ENCODE measurements around the gene MSANTD1. TPM values are rescaled to one million over a fixed set of nuclear protein-coding genes. Genes with fewer than 3 reads are reported as not detected.

MSANTD1 gene
- total and polyA plus RNA-seq, 10 of the 15 experiments (the other 5 are each of a cell fraction or from before 2014, with no cell fraction given) = 0.07 to 0.87 (median 0.22) TPM; not detected in 2

- TF ChIP-seq, protein P1, sequence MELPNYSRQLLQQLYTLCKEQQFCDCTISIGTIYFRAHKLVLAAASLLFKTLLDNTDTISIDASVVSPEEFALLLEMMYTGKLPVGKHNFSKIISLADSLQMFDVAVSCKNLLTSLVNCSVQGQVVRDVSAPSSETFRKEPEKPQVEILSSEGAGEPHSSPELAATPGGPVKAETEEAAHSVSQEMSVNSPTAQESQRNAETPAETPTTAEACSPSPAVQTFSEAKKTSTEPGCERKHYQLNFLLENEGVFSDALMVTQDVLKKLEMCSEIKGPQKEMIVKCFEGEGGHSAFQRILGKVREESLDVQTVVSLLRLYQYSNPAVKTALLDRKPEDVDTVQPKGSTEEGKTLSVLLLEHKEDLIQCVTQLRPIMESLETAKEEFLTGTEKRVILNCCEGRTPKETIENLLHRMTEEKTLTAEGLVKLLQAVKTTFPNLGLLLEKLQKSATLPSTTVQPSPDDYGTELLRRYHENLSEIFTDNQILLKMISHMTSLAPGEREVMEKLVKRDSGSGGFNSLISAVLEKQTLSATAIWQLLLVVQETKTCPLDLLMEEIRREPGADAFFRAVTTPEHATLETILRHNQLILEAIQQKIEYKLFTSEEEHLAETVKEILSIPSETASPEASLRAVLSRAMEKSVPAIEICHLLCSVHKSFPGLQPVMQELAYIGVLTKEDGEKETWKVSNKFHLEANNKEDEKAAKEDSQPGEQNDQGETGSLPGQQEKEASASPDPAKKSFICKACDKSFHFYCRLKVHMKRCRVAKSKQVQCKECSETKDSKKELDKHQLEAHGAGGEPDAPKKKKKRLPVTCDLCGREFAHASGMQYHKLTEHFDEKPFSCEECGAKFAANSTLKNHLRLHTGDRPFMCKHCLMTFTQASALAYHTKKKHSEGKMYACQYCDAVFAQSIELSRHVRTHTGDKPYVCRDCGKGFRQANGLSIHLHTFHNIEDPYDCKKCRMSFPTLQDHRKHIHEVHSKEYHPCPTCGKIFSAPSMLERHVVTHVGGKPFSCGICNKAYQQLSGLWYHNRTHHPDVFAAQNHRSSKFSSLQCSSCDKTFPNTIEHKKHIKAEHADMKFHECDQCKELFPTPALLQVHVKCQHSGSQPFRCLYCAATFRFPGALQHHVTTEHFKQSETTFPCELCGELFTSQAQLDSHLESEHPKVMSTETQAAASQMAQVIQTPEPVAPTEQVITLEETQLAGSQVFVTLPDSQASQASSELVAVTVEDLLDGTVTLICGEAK (IDR thresholded peaks at IDR 0.05; ENCODE audit: borderline replicate concordance) = no peak
Measured at GRCh38 chr4:3233391-3234071, 15.4 kb upstream of the MSANTD1 start (continued).

GRCh38 chr4:3234171-3235029, 14.6 kb upstream of the MSANTD1 start:
- no peak for FAIRE-seq
- WGBS (ENCODE audit: insufficient coverage, insufficient replicate concordance, low lambda C conversion rate, missing lambda C conversion rate) = 89% methylated on average over 23 of the region's 23 CpGs
- SMC1A ChIA-PET (ENCODE audit: uncharacterized antibody, unreplicated experiment) = interaction anchor here (1.4 kb wide), 1 partner anchor 89 kb away, joined by 3 read pairs; no protein-coding TSS in a partner anchor

More at GRCh38 chr4:3234171-3235029, 14.6 kb upstream of the MSANTD1 start:
- no peaks in the 10 kb centered on the region for H4K20me1 ChIP-seq (ENCODE audit: control insufficient read depth, insufficient read depth)
- in situ Hi-C loops (cut with MboI) = no loop called here
- no peak for DNase-seq (ENCODE audit: low read depth, low spot score)
- ChIA-PET POLR2A (no interaction called here), RAD21 (ENCODE audit: unreplicated experiment) (no interaction called here), CTCF (no interaction called here)
- no peak overlapping the region for H3K27ac ChIP-seq (ENCODE audit: control insufficient read depth, insufficient read depth)
- H3K4me1 ChIP-seq (ENCODE audit: control insufficient read depth, insufficient read depth, low read length) = no peaks in the 10 kb centered on the region
- no peak overlapping the region for H2AFZ ChIP-seq (ENCODE audit: control insufficient read depth, low read depth, low read length)
- no peaks in the 10 kb centered on the region for H3K9me3 ChIP-seq (replicated peaks; ENCODE audit: control insufficient read depth, insufficient read depth, low read length)
- H3K4me2 ChIP-seq (ENCODE audit: control insufficient read depth, insufficient read depth) = no peak overlapping the region
- no peaks in the 10 kb centered on the region for H3K79me2 ChIP-seq (ENCODE audit: control insufficient read depth, insufficient read depth, low read length)
- TF ChIP-seq KAT2A (conservative IDR thresholded peaks at IDR 0.05; ENCODE audit: control insufficient read depth, low read depth, low read length) (no peak), POLR2A (IDR thresholded peaks at IDR 0.05; ENCODE audit: low read depth, low read length) (peak; percentile 46), ETV6 (conservative IDR thresholded peaks at IDR 0.05 in 1 of 2, IDR thresholded peaks at IDR 0.05 in 1 of 2; ENCODE audit: borderline replicate concordance in 1 of 2, low read depth in 1 of 2) (no peak)
- no peak for ATAC-seq
- H3K36me3 ChIP-seq (ENCODE audit: control insufficient read depth in 2 of 2, insufficient read depth in 2 of 2, low read length in 1 of 2) = peaks cover 23 to 61% of the 10 kb centered on the region in 2 experiments
- intact Hi-C loops (cut with micrococcal nuclease; ENCODE audit: unreplicated experiment) = no loop called here
- no peaks in the 10 kb centered on the region for H3K27me3 ChIP-seq (replicated peaks in 1 of 2; ENCODE audit: control insufficient read depth in 2 of 2, insufficient read depth in 2 of 2, low read length in 1 of 2)
- BruUV-seq (replicated peaks) = no TSS peak
- H3K9ac ChIP-seq (ENCODE audit: control insufficient read depth, insufficient read depth, low read length) = no peak overlapping the region
- no peak overlapping the region for H3K4me3 ChIP-seq
